ENCODE results near the gene RIN2. TPM values are rescaled to one million over a fixed set of nuclear protein-coding genes. Genes with fewer than 3 reads are reported as not detected.
A peak's percentile ranks its signal among the peaks of the same experiment; 100 is the strongest.
"Not testable (repeated sequence)": the region's sequence is repeated elsewhere in the genome, so short reads cannot be mapped to it uniquely, and the experiment has no call there.

Gene RIN2
- total RNA-seq, 1 donor from 2014 or later: 74.1 TPM

- DNase-seq (ENCODE audit: low spot score): no peak
Measured at GRCh38 chr20:19739351-19739750, 18.7 kb upstream of the RIN2 start.

DNA sequence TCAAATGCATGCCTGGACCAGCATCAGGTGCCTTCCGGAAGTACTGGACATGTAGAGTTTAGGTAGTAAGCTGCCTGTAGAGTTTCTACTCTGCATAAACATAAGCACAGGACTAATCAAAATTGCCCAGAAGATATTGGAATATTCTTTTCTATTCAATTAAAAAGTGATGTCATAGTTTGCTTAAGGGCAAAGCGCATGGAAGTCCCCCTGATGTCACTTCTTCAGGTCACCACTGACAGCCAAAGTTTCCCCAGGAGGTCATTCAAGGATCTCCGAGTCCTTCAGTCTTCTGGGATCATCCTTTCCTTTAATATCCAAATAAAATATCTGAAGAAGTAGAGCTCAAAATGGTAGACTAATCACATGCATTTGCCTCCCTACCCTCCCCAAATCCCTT is 17.5 kb upstream of the RIN2 start:
- no peak for DNase-seq (ENCODE audit: low spot score)

DNA sequence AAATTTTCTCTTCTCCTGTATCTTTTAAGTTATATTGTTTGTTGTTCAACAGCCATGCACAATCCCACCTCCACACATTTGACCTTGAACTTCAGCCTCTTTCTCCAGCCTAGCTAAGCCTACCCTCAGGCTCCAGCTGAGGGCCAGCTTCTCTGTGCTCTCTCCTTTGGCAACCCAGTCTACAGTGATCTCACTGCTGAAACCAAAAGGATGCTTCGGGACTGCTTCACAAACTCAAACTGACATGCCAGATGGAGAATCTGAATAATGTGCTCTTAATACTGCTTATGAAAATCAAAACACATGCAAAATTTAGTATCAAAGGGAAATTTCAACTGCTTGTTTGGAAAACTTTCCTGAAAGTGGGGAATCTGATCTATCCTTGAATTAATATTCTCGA is 16.1 kb upstream of the RIN2 start:
- DNase-seq (ENCODE audit: low spot score): no peak

- no peak for DNase-seq (ENCODE audit: low spot score)
Measured at GRCh38 chr20:19742974-19743639, 15.0 kb upstream of the RIN2 start.

DNA sequence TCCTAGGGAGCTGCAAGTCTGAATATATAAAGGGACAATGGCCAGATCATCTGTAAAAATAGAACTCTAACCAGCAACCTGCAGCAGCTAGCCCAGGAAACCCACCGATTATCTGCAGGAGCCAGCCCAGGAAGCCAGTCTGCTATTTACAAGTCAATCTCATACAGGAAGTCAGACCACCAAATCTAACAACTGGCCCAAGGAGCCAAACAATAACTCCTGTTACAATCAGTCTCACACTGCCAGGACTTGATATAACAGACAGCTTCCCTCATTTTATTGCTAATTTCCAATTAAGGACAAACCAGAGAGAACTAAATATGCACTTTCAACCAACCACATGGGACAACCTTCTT is 14.4 kb upstream of the RIN2 start:
- no peak for DNase-seq (ENCODE audit: low spot score)

GRCh38 chr20:19745106-19745505 is 13.0 kb upstream of the RIN2 start:
- no peak for DNase-seq (ENCODE audit: low spot score)

DNA sequence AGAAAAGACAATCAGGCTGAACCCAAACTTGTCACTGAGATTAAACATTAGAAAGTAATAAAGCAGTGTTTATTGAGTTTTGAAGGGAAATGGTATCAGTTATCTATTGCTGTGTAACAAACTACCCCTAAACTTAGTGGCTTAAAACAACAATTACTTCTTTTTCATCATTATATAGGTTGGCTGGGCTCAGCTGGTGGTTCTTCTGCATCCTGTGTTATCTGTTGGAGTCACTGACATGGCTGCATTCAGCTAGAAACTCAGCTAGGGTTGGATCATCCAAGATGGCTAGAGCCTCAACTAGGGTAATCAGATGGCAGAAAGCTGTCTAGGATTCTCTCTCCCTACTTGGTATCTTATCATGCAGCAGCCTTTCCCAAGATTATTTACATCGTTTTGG is 12.5 kb upstream of the RIN2 start:
- no peak for DNase-seq (ENCODE audit: low spot score)

GRCh38 chr20:19746396-19746795 is 11.7 kb upstream of the RIN2 start:
- no peak for DNase-seq (ENCODE audit: low spot score)

- no peak for DNase-seq (ENCODE audit: low spot score)
Measured at GRCh38 chr20:19747903-19748302, 10.2 kb upstream of the RIN2 start.

DNA sequence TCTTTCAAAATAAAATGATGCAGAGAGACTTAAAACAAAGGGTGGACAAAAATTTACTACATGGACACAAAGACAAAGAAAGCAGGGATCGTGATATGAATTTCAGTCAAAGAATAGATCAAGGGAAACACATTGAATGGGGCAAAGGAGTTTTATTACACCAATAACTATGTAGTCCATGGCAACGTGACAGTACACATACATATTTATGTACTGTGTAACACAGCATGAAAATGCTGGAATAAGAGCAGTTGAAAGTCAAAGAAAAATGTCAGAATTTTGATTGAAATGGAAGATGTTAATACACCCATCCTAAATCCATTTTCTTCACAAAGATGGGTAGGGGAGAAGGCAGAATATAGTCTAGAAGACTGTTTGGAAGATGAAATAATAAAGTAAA is 9.4 kb upstream of the RIN2 start:
- DNase-seq (ENCODE audit: low spot score): no peak

GRCh38 chr20:19749618-19750071 is 8.4 kb upstream of the RIN2 start:
- no peak for DNase-seq (ENCODE audit: low spot score)

DNA sequence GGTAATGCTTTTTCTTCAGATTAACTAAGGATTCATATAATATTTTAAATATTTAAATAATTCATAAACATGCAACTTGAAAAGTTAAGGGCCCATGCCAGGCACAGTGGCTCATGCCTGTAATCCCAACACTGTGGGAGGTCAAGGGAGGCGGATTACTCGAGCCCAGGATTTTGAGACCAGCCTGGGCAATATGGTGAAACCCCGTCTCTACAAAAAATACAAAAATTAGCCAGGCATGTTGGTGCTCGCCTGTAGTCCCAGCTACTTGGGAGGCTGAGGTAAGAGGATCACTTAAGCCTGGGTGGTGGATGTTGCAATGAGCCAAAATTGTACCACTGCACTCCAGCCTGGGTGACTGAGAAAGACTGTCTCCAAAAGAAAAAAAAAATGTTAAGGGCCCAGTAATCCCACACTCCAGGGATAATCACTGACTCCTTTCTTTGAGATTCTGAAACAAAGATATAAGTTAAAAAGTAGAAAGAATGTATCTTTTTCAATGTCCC is 7.9 kb upstream of the RIN2 start:
- no peak for DNase-seq (ENCODE audit: low spot score)

DNA sequence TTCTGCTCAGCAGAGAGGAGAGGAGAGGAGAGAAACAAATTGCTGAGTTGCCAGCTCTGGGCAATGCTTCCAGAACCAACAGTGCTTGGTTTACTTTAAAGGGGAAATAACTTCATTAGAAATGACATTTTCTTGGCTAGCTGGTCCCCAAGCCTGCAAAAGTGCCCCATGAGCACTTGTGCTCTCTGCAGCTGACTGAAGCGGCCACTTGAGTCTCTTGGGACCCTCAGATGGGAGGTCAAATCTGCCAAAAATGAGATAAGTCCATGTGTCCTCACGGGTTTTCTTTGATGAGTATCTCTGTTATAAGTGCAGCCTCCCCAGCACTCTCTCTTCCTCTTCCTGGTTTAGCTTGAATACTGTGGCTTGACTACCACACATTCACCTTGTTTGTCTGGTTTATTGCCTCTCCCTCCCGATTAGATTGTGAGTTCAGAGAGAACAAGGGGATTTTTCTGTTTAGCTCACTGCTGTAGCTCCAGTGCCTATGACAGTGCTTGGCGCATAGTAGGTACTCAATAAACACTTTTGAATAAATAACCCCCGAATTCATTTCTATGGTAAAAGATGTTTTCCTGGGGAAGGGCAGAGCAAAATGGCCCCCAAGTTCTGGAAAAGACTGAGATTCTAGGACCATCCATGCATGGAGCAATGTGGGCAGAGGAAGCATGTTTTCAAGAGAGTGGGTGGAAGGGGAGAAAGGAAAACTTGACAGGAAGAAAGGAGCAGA is 7.0 kb upstream of the RIN2 start:
- DNase-seq (ENCODE audit: low spot score): no peak

- DNase-seq (ENCODE audit: low spot score): not testable (repeated sequence)
Measured at GRCh38 chr20:19754201-19754600, 3.9 kb upstream of the RIN2 start.

- DNase-seq (ENCODE audit: low spot score): no peak
Measured at GRCh38 chr20:19756761-19757486, 1.1 kb upstream of the RIN2 start.

DNA sequence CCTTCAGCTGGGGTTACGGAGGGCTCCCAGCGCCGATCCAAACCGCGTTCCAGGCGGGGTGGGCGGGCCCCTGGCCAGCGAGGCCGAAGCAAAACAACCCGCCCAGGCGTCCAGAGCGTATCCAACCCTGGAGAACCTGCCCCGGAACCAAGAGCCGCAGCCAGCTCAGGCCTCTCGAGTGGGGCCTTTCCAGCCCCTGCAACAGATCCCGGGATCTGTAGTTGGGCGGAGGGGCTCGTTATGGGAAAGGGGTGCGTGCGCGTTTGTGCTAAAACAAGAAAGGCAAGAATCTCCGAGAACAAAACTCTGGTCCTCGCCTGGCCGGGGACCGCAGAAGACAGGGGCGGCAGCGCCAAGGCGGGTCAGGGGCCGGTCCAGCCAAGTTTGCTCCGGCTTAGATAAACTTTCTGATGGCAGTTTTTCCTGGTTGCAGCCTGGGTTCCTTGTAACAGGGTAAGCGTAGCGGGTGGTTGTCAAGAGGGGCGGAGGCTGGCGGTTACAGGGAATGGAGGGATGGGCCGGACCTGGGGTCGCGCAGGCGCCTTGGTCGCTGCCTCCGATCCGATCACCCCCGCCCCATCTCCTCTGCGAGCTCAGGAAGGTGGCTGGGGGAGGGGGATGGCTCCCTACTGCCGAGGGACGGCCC is 448 bp upstream of the RIN2 start:
- DNase-seq (ENCODE audit: low spot score): peak; percentile 95

DNA sequence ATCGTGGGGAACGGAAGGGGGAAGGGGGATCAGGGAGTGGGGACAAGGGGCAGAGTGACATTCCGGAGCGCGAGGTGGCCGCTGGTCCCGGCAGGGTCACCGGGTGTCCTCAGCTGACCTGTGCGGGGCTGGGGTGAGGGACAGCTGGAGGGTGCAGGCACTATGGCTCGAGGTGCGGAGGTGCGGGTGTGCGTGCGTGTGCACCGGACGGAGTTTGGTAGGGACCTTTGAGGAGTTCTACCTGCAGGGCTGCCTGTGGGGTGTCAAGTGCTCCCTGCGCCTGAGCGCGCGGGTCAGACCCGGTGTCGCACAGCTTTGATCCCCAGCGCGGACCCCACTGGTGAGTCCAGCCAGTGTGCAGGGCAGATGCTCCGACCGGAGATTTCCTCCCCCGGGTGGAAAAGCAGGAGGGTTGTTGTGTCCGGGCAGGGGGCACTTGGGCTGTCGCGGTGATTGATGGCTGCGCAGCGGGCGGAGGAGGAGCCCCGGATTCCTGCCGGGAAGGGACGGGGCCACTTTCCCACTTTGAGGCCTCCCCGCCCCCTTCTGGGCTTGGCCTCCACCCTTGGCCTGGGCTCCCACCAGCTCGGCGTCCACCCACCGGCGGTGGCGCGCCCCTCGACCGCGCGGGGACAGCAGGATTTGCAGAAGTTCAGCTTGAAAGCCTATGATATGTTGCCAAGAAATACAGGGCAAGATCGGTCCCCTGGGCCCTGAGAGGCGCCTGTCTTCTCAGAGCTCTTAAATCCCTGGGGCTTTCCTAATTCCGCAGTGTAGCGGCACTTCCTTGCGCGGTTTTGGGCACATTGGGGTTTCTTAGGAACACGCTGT is 658 bp downstream of the RIN2 start:
- peak; percentile 93 for DNase-seq (ENCODE audit: low spot score)

DNA sequence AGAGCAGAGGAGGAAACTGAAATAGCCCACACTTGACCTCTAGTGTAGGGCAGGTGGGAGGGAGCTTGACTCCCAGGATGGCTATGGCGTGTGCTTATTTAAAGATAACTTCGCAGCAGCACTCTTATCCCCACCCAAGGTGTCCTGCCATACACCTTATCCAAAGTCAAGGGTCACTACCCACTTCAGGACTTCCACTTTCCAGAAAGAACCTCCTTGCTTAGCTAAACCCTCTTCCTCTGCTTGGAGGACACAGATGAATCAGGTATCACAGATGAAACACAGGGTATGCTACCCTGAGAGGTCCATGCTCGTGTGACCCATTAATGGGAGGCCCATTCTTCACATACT is 2.3 kb downstream of the RIN2 start:
- no peak for DNase-seq (ENCODE audit: low spot score)

DNA sequence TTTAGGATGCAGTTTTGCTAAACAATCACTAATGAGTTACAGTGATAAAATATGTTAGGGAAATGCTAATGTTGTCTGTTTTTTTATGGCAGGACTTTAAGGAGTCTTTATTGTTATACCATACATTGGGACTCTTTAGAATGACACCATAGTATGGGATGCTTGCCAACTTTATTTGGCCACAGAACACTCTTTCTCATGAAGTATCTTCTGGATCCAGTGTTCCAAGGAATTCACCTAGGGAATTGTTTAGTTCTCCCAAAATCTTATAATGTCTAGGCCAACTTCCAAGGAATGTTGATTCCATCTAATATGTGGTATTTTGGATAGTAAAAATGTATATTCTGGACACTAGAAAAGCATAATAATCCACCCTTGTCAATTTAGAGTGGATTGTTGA is 3.3 kb downstream of the RIN2 start:
- no peak for DNase-seq (ENCODE audit: low spot score)

- DNase-seq (ENCODE audit: low spot score): no peak
Measured at GRCh38 chr20:19761841-19762240, 3.8 kb downstream of the RIN2 start.

DNA sequence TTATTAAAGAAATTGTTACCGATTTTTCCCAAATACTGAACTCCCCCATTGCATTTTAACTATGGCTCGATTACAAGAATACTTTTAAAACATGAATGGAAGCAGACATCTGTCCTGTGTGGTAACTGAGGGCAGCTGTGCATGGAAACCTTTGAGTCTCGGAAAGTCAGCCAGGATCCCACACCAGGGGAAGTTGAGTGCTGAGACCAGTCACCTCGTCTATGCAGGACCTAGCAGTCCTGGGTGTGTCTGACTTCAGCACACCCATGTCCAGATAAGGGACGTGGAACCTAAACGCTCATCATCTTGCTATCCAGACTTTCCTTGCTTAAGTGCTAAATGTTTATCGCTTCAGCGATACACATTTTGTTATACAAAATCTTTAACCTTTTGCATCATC is 6.1 kb downstream of the RIN2 start:
- DNase-seq (ENCODE audit: low spot score): no peak
